Amniotic stem cell (primary cell): ENCODE measurements around the gene SWI5.

Experiments used
- DNase-seq: peaks from one replicate; lab custom pipeline; 2025; lab: John Stamatoyannopoulos, UW

The SWI5 gene

GRCh38 chr9:128321343-128321742, 45.3 kb downstream of the SWI5 start:
- DNase-seq: no peak

DNA sequence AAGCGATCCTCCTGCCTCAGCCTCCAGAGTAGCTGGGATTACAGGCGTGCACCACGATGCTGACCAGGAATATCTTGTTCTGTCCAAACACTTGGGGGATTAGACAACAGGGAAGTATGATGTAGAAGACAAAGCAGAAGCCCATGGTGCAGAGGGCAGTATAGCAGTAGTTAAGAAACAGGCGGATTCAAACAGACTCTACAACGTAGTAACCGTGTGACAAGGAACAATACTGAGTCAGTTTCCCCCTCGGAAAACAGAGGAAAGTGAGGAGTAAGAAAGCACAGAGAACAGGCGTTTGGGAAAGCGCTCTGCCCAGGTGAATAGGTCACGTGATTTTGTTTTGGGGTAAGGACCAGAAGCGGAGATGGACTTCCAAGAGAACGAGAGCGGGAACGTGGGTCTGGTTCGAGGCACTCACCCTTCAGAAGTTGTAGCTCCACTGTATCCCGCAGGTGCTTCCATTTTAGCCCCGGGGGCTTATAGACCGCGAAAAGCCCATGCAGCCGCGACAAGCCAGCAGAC, 45.9 kb downstream of the SWI5 start:
- no peak for DNase-seq

GRCh38 chr9:128322404-128323211, 46.5 kb downstream of the SWI5 start, which contains the start of the genes COQ4 and TRUB2:
COQ4 (plus strand) TSS chr9:128322839; CDS start chr9:128322859, 20 bp downstream.
TRUB2 (minus strand) TSS chr9:128322447; CDS start chr9:128322408, 39 bp downstream.
- peak; percentile 87 for DNase-seq

GRCh38 chr9:128323212-128323730, 47.2 kb downstream of the SWI5 start:
- no peak for DNase-seq

GRCh38 chr9:128323791-128324190, 47.7 kb downstream of the SWI5 start:
- no peak for DNase-seq

GRCh38 chr9:128324401-128324800, 48.3 kb downstream of the SWI5 start:
- no peak for DNase-seq

DNA sequence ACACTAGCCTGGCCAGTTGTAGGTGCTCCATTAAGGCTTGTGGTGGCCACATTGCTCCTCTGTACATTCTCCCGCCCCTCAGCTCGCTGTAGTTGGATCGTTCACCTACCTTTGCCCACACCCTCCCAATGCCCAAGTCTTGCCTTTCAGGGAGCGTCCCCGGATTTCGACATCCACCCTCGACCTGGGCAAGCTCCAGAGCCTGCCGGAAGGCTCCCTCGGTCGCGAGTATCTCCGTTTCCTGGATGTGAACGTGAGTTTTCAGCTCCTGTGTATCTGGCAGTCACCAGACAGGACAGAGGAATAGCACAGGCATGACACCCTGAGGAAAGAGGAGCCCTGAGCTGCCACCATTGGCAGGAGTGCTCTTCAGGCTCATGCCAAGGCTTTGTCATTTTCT, 49.6 kb downstream of the SWI5 start:
- DNase-seq: no peak

DNA sequence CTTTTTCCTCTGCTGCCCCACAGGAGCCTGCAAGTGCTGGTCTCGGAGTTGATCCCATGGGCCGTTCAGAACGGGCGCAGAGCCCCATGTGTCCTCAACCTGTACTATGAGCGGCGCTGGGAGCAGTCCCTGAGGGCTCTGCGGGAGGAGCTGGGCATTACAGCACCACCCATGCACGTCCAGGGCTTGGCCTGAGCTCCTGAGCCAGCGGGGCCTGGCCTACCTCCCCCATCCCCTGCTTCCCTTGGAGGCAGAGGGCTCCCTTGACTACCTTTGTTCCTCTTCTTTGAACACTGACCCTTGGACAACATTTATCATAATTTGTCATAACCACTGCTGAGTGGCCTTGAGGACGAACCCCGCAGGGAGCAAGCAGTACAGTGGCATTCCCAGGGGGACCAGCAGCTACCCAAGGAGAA, 57.4 kb downstream of the SWI5 start:
- no peak for DNase-seq

DNA sequence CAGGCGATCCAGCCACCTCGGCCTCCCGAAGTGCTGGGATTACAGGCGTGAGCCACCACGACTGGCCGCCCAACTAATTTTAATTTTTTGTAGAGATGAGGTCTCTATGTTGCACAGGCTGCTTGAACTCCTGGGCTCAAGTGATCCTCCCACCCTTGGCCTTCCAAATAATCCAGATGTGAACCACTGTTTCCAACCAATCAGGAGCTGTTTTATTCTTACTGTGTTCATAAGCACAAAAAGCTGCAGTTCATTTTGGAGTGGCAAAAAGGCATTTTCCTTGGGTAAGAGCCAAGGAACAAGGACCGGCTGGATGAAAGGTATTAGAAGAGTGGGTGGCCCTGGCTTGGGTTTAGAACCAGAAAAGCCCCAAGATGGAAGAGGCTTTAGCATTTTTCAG, 59.1 kb downstream of the SWI5 start:
- no peak for DNase-seq

DNA sequence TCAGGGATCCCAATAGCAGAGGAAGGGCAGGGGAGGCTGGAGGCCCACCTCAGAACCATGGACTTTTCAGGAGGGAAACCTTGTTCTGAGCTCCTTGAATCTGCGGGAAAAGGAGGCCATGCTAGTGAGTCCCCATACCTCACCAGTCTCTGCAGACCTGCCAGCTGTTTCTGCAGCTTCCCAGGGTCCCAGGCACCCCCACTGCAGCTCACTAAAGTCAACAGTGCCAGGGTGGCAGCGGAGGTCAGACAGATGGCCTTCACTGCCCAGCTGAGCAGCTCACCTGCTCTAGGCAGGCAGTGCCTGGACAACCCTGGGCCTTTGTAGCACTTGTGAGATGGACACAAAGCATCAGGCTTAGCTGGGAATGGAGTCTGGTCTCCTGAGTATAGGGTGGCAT, 59.8 kb downstream of the SWI5 start:
- no peak for DNase-seq

- DNase-seq: no peak
Measured at GRCh38 chr9:128337936-128338335, 61.9 kb downstream of the SWI5 start.
